GM12801 (cell line): Measurements from ENCODE around the gene PPIA.

Source experiments
- CTCF ChIP-seq: IDR thresholded peaks from one replicate; pipeline ENCODE4 v1.5.1; 2011; ENCODE audit warnings: control low read depth; ENCODE audit not compliant: insufficient read length; ENCODE audit errors: extremely low read depth

Gene PPIA

GRCh38 chr7:44769776-44770294 is 26.6 kb upstream of the PPIA start:
- no peak for TF ChIP-seq CTCF

GRCh38 chr7:44771358-44771757 is 25.1 kb upstream of the PPIA start:
- no peak for TF ChIP-seq CTCF

GRCh38 chr7:44772440-44772839 is 24.0 kb upstream of the PPIA start:
- TF ChIP-seq CTCF: no peak

GRCh38 chr7:44772867-44773266 is 23.6 kb upstream of the PPIA start:
- no peak for TF ChIP-seq CTCF

GRCh38 chr7:44775383-44776107 is 20.9 kb upstream of the PPIA start:
- no peak for TF ChIP-seq CTCF

- no peak for TF ChIP-seq CTCF
These were observed 20.3 kb upstream of the PPIA start for GRCh38 chr7:44776211-44776610.

- no peak for TF ChIP-seq CTCF
These were observed 14.0 kb upstream of the PPIA start for GRCh38 chr7:44782460-44782859.
